CMK (cell line): ENCODE data around the gene GMPR2.

ENCODE experiments used
- DNase-seq: peaks from one replicate; pipeline ENCODE4 v3.0.0-alpha.2; 2010; ENCODE audit warnings: low read depth

The GMPR2 gene

GRCh38 chr14:24232645-24233537 lies at the start of gene GMPR2:
TSS of gene GMPR2 (plus strand) at chr14:24232929. CDS start at chr14:24233254, 325 bp downstream.
- DNase-seq: no peak

GRCh38 chr14:24183014-24183481 lies 49.7 kb upstream of the GMPR2 start:
- no peak for DNase-seq

GRCh38 chr14:24184104-24184970 lies 48.4 kb upstream of the GMPR2 start:
- DNase-seq: no peak

- no peak for DNase-seq
Observed at GRCh38 chr14:24185026-24185425, 47.7 kb upstream of the GMPR2 start.

GRCh38 chr14:24185741-24186140 lies 47.0 kb upstream of the GMPR2 start:
- no peak for DNase-seq

- DNase-seq: no peak
Observed at GRCh38 chr14:24186831-24187538, 45.7 kb upstream of the GMPR2 start.

GRCh38 chr14:24187539-24187915 lies 45.2 kb upstream of the GMPR2 start:
- DNase-seq: no peak

GRCh38 chr14:24188251-24189058 lies 44.3 kb upstream of the GMPR2 start, which contains the start of gene IPO4:
TSS of gene IPO4 (minus strand) at chr14:24188816. CDS start at chr14:24188787, 29 bp downstream.
- DNase-seq: peak; percentile 85

- no peak for DNase-seq
Observed at GRCh38 chr14:24189059-24189375, 43.7 kb upstream of the GMPR2 start.

GRCh38 chr14:24189460-24189859 lies 43.3 kb upstream of the GMPR2 start:
- DNase-seq: no peak

- no peak for DNase-seq
Observed at GRCh38 chr14:24190416-24190815, 42.3 kb upstream of the GMPR2 start.

- no peak for DNase-seq
Observed at GRCh38 chr14:24192933-24193332, 39.8 kb upstream of the GMPR2 start.

GRCh38 chr14:24194186-24194872 lies 38.4 kb upstream of the GMPR2 start:
- no peak for DNase-seq

GRCh38 chr14:24194873-24195185 lies 37.9 kb upstream of the GMPR2 start:
- no peak for DNase-seq

- DNase-seq: peak; percentile 60
Observed at GRCh38 chr14:24195186-24196070, 37.3 kb upstream of the GMPR2 start, which contains the start of gene TM9SF1. TSS of gene TM9SF1 (minus strand) at chr14:24195441. CDS start at chr14:24195019, 422 bp downstream.

- DNase-seq: no peak
Observed at GRCh38 chr14:24196071-24197055, 36.4 kb upstream of the GMPR2 start.

GRCh38 chr14:24197056-24197450 lies 35.7 kb upstream of the GMPR2 start:
- DNase-seq: no peak

GRCh38 chr14:24198814-24199524 lies 33.8 kb upstream of the GMPR2 start:
- no peak for DNase-seq
